ENCODE data around the gene MFF. TPM values are rescaled to one million over a fixed set of nuclear protein-coding genes. Genes with fewer than 3 reads are reported as not detected.

MFF gene
- total RNA-seq, 3 donors from 2014 or later (not counting 1 experiment from before 2014, with no cell fraction given) = 57.7 to 60.8 (median 59.8) TPM

- WGBS (ENCODE audit: insufficient coverage) = 51% methylated on average over 3 of the region's 4 CpGs
- no peak overlapping the region for H3K27ac ChIP-seq (ENCODE audit: low read length)
- H3K27me3 ChIP-seq (ENCODE audit: control insufficient read depth, insufficient read depth, low read length) = no peaks in the 10 kb centered on the region
- no peaks in the 10 kb centered on the region for H3K36me3 ChIP-seq (ENCODE audit: control insufficient read depth, insufficient read depth, low read length)
- no peak overlapping the region for H3K4me3 ChIP-seq (ENCODE audit: low read length)
- H3K9me3 Mint-ChIP-seq = no peaks in the 10 kb centered on the region
- TF ChIP-seq CTCF (IDR thresholded peaks at IDR 0.05) = no peak
- no peaks in the 10 kb centered on the region for H3K9me3 ChIP-seq (ENCODE audit: control insufficient read depth, insufficient read depth, low read length)
- intact Hi-C loops (cut with micrococcal nuclease) = no loop called here
- ATAC-seq = no peak
- no peak overlapping the region for H3K27ac Mint-ChIP-seq
- peaks cover 4% of the 10 kb centered on the region for H3K4me1 ChIP-seq (ENCODE audit: control insufficient read depth, insufficient read depth, low read length)
- H3K27me3 Mint-ChIP-seq (ENCODE audit: low read depth in 2 of 2) = peaks cover 7 to 14% of the 10 kb centered on the region in 2 donors
- H3K4me1 Mint-ChIP-seq = peaks cover 0 to 7% of the 10 kb centered on the region in 2 donors
- no peaks in the 10 kb centered on the region for H3K36me3 Mint-ChIP-seq
- DNase-seq = no peak
- no peak overlapping the region for H3K4me3 Mint-ChIP-seq
Measured at GRCh38 chr2:227402959-227403358, 77.9 kb downstream of the MFF start.

- H3K4me1 ChIP-seq (ENCODE audit: control insufficient read depth, insufficient read depth, low read length) = peaks cover 4% of the 10 kb centered on the region
- H3K4me1 Mint-ChIP-seq = peaks cover 0 to 7% of the 10 kb centered on the region in 2 donors
- no peaks in the 10 kb centered on the region for H3K36me3 Mint-ChIP-seq
- no peak overlapping the region for H3K27ac ChIP-seq (ENCODE audit: low read length)
- no peak overlapping the region for H3K4me3 Mint-ChIP-seq
- ATAC-seq (no peak), DNase-seq (peak in 1 of 2 donors; percentile 15)
- intact Hi-C loops (cut with micrococcal nuclease) = no loop called here
- 89% methylated on average over 3 of the region's 4 CpGs for WGBS (ENCODE audit: insufficient coverage)
- H3K36me3 ChIP-seq (ENCODE audit: control insufficient read depth, insufficient read depth, low read length) = no peaks in the 10 kb centered on the region
- H3K27me3 ChIP-seq (ENCODE audit: control insufficient read depth, insufficient read depth, low read length) = no peaks in the 10 kb centered on the region
- no peaks in the 10 kb centered on the region for H3K9me3 ChIP-seq (ENCODE audit: control insufficient read depth, insufficient read depth, low read length)
- H3K27ac Mint-ChIP-seq = no peak overlapping the region
- H3K4me3 ChIP-seq (ENCODE audit: low read length) = no peak overlapping the region
- peaks cover 7 to 14% of the 10 kb centered on the region in 2 donors for H3K27me3 Mint-ChIP-seq (ENCODE audit: low read depth in 2 of 2)
- H3K9me3 Mint-ChIP-seq = no peaks in the 10 kb centered on the region
- TF ChIP-seq CTCF (IDR thresholded peaks at IDR 0.05) = no peak
Measured at GRCh38 chr2:227404585-227405271, 79.7 kb downstream of the MFF start.

- no peak overlapping the region for H3K27ac Mint-ChIP-seq
- H3K9me3 ChIP-seq (ENCODE audit: control insufficient read depth, insufficient read depth, low read length) = no peaks in the 10 kb centered on the region
- no peaks in the 10 kb centered on the region for H3K27me3 ChIP-seq (ENCODE audit: control insufficient read depth, insufficient read depth, low read length)
- no peaks in the 10 kb centered on the region for H3K36me3 ChIP-seq (ENCODE audit: control insufficient read depth, insufficient read depth, low read length)
- ATAC-seq = no peak
- no peak overlapping the region for H3K27ac ChIP-seq (ENCODE audit: low read length)
- peaks cover 9% of the 10 kb centered on the region for H3K4me1 ChIP-seq (ENCODE audit: control insufficient read depth, insufficient read depth, low read length)
- WGBS (ENCODE audit: insufficient coverage) = 6% methylated on average over 7 of the region's 7 CpGs
- H3K9me3 Mint-ChIP-seq = no peaks in the 10 kb centered on the region
- intact Hi-C loops (cut with micrococcal nuclease) = no loop called here
- H3K4me3 Mint-ChIP-seq = no peak overlapping the region
- peaks cover 4 to 14% of the 10 kb centered on the region in 2 donors for H3K27me3 Mint-ChIP-seq (ENCODE audit: low read depth in 2 of 2)
- DNase-seq = peak in 1 of 2 donors; percentile 24
- peaks cover 0 to 7% of the 10 kb centered on the region in 2 donors for H3K4me1 Mint-ChIP-seq
- no peaks in the 10 kb centered on the region for H3K36me3 Mint-ChIP-seq
- no peak for TF ChIP-seq CTCF (IDR thresholded peaks at IDR 0.05)
- no peak overlapping the region for H3K4me3 ChIP-seq (ENCODE audit: low read length)
Measured at GRCh38 chr2:227406177-227407031, 81.4 kb downstream of the MFF start.

Other genes with a start within 250 kb of the MFF start
- gene COL4A4, start 161.0 kb upstream of the MFF start, total RNA-seq = 1 to 10 TPM in 1 of 3 donors, under 1 TPM in 2; 0.31 to 2.3 (median 0.88) TPM
- 1 to 10 TPM in 2 of 3 donors, under 1 TPM in 1; 0.45 to 1.8 (median 1.0) TPM for gene COL4A3, start 160.6 kb upstream of the MFF start, total RNA-seq
- not detected for gene TM4SF20, start 54.1 kb downstream of the MFF start, total RNA-seq
- not detected for gene SCYGR1, start 62.7 kb downstream of the MFF start, total RNA-seq
- 10 to 100 TPM; 65.0 to 71.6 (median 67.3) TPM for gene AGFG1, start 146.9 kb downstream of the MFF start, total RNA-seq